Right renal pelvis (tissue), 4 donors: ENCODE results near the gene ZNF792. TPM values are rescaled to one million over a fixed set of nuclear protein-coding genes. Genes with fewer than 3 reads are reported as not detected.
A peak's percentile ranks its signal among the peaks of the same experiment; 100 is the strongest.
"Not testable (repeated sequence)": the region's sequence is repeated elsewhere in the genome, so short reads cannot be mapped to it uniquely, and the experiment has no call there.

Source experiments
- DNase-seq, 4 donors: peaks; one replicate each; pipeline ENCODE4 v3.0.0-alpha.2; 2013; ENCODE audit warnings: low read depth in 4 of 4, low spot score in 3 of 4, missing footprints in 1 of 4
- polyA plus RNA-seq, 4 donors: library from polyadenylated mRNA; unstranded; fragments of 120-200 nt; gene quantifications; one replicate each; pipeline ENCODE4 v1.2.1, GENCODE V29; 2013; ENCODE audit not compliant: insufficient read length in 4 of 4

Gene ZNF792
- polyA plus RNA-seq, 4 donors: 5.2 to 7.5 (median 6.9) TPM

- DNase-seq: no peak
Measured at GRCh38 chr19:34975056-34975455, 11.0 kb upstream of the ZNF792 start.

- DNase-seq: no peak
Measured at GRCh38 chr19:34974646-34975045, 10.6 kb upstream of the ZNF792 start.

GRCh38 chr19:34972163-34972705 lies 8.2 kb upstream of the ZNF792 start:
- no peak for DNase-seq

- not testable (repeated sequence) for DNase-seq
Measured at GRCh38 chr19:34970185-34970780, 6.3 kb upstream of the ZNF792 start.

GRCh38 chr19:34969721-34970120 lies 5.7 kb upstream of the ZNF792 start:
- DNase-seq: no peak

GRCh38 chr19:34967551-34967950 lies 3.5 kb upstream of the ZNF792 start:
- no peak for DNase-seq

- not testable (repeated sequence) for DNase-seq
Measured at GRCh38 chr19:34965505-34965904, 1.5 kb upstream of the ZNF792 start.

- no peak for DNase-seq
Measured at GRCh38 chr19:34964598-34964997, 569 bp upstream of the ZNF792 start.

- peak in 1 of 4 donors; percentile 7 for DNase-seq
Measured at GRCh38 chr19:34962687-34963572, 1.1 kb downstream of the ZNF792 start.

GRCh38 chr19:34961775-34962686 lies 2.0 kb downstream of the ZNF792 start:
- DNase-seq: no peak

- no peak for DNase-seq
Measured at GRCh38 chr19:34960940-34961679, 2.9 kb downstream of the ZNF792 start.

GRCh38 chr19:34960103-34960805 lies 3.8 kb downstream of the ZNF792 start:
- no peak for DNase-seq

- DNase-seq: no peak
Measured at GRCh38 chr19:34959021-34959420, 5.0 kb downstream of the ZNF792 start.

GRCh38 chr19:34957830-34958751 lies 5.9 kb downstream of the ZNF792 start:
- no peak for DNase-seq

GRCh38 chr19:34953092-34953491 lies 10.9 kb downstream of the ZNF792 start:
- DNase-seq: no peak

GRCh38 chr19:34943861-34944573 lies 20.0 kb downstream of the ZNF792 start:
- no peak for DNase-seq

GRCh38 chr19:34938886-34939285 lies 25.1 kb downstream of the ZNF792 start:
- no peak for DNase-seq

- DNase-seq: no peak
Measured at GRCh38 chr19:34936184-34936583, 27.8 kb downstream of the ZNF792 start.
